D721Med (cell line): Measurements from ENCODE around the gene ABCB6.
A peak's percentile ranks its signal among the peaks of the same experiment; 100 is the strongest.

Experiments
- DNase-seq: peaks from one replicate; pipeline ENCODE4 v3.0.0; 2011; ENCODE audit warnings: low spot score; ENCODE audit not compliant: insufficient read length
- FAIRE-seq: peaks from 2 replicates; lab custom pipeline; 2011; peaks lifted over from hg19 to GRCh38; lab: Jason Lieb, UNC
- CTCF ChIP-seq: IDR thresholded peaks from 2 replicates; pipeline ENCODE4 v1.5.1; 2012; ENCODE audit warnings: mild to moderate bottlenecking, control low read depth; ENCODE audit not compliant: insufficient read depth; ENCODE audit errors: missing control alignments

Gene ABCB6

GRCh38 chr2:219199470-219200211, 19.1 kb downstream of the ABCB6 start:
- DNase-seq (no peak), FAIRE-seq (no peak)
- TF ChIP-seq CTCF, result no peak

- FAIRE-seq, result no peak
- no peak for DNase-seq
- no peak for TF ChIP-seq CTCF
These were observed 19.8 kb downstream of the ABCB6 start for GRCh38 chr2:219198974-219199373.

GRCh38 chr2:219197388-219197787, 21.4 kb downstream of the ABCB6 start:
- no peak for FAIRE-seq
- DNase-seq, result no peak
- TF ChIP-seq CTCF, result no peak

GRCh38 chr2:219186754-219187456, 31.9 kb downstream of the ABCB6 start:
- TF ChIP-seq CTCF, result no peak
- no peak for DNase-seq
- FAIRE-seq, result no peak

GRCh38 chr2:219184121-219184520, 34.6 kb downstream of the ABCB6 start:
- FAIRE-seq (peak; percentile 63), DNase-seq (no peak)
- no peak for TF ChIP-seq CTCF

GRCh38 chr2:219183151-219183772, 35.5 kb downstream of the ABCB6 start:
- FAIRE-seq (no peak), DNase-seq (no peak)
- TF ChIP-seq CTCF, result no peak
